Measurements from ENCODE around the gene ZIK1. TPM values are rescaled to one million over a fixed set of nuclear protein-coding genes. Genes with fewer than 3 reads are reported as not detected.

The ZIK1 gene
- total RNA-seq, 1 experiment from 2014 or later = not detected

DNA sequence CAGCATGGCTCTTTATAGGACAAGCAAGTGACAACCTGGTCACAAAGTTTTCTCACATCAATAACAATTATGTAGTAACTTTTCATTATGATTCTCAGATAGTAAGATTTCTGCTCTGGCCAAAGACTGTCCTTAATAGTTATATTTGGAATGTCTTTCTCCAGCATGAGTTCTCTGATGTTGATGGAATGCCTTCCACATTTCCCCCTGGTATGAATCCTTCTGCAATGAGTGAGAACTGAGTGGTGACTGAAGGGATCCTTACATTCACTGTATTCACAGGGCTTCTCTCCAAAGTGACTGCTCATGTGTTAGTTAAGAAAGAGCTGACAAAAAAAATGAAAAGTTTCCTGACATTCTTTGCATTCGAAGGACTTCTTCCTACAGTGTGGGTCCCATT, 37.4 kb upstream of the ZIK1 start:
- H3K27ac ChIP-seq (ENCODE audit: low read length) = no peak overlapping the region
- no peak for DNase-seq (ENCODE audit: low read depth, low spot score)
- POLR2A ChIA-PET = no interaction called here
- H3K36me3 ChIP-seq (ENCODE audit: control insufficient read depth, insufficient read depth, low read length) = peaks cover 3% of the 10 kb centered on the region; the same call in 1 of the 2 replicates
- TF ChIP-seq POLR2AphosphoS5 (IDR thresholded peaks at IDR 0.05; ENCODE audit: low read depth, low read length) (no peak), CTCF (IDR thresholded peaks at IDR 0.05) (no peak), TCF7L2 (IDR thresholded peaks at IDR 0.05; ENCODE audit: low read depth, low read length) (no peak), SIN3A (IDR thresholded peaks at IDR 0.05; ENCODE audit: borderline replicate concordance, insufficient read depth, low read depth, low read length) (no peak)
- TF ChIP-seq, protein P1, sequence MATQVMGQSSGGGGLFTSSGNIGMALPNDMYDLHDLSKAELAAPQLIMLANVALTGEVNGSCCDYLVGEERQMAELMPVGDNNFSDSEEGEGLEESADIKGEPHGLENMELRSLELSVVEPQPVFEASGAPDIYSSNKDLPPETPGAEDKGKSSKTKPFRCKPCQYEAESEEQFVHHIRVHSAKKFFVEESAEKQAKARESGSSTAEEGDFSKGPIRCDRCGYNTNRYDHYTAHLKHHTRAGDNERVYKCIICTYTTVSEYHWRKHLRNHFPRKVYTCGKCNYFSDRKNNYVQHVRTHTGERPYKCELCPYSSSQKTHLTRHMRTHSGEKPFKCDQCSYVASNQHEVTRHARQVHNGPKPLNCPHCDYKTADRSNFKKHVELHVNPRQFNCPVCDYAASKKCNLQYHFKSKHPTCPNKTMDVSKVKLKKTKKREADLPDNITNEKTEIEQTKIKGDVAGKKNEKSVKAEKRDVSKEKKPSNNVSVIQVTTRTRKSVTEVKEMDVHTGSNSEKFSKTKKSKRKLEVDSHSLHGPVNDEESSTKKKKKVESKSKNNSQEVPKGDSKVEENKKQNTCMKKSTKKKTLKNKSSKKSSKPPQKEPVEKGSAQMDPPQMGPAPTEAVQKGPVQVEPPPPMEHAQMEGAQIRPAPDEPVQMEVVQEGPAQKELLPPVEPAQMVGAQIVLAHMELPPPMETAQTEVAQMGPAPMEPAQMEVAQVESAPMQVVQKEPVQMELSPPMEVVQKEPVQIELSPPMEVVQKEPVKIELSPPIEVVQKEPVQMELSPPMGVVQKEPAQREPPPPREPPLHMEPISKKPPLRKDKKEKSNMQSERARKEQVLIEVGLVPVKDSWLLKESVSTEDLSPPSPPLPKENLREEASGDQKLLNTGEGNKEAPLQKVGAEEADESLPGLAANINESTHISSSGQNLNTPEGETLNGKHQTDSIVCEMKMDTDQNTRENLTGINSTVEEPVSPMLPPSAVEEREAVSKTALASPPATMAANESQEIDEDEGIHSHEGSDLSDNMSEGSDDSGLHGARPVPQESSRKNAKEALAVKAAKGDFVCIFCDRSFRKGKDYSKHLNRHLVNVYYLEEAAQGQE (IDR thresholded peaks at IDR 0.05; ENCODE audit: insufficient read depth in 1 of 2, low read depth in 2 of 2, low read length in 1 of 2) = no peak
- no TSS peak for BruUV-seq (replicated peaks)
- in situ Hi-C loops (cut with HindIII; ENCODE audit: low pct_unique_long_range_greater_than_20kb, low sequenced_read_pairs) (no loop called here), intact Hi-C loops (cut with micrococcal nuclease; ENCODE audit: unreplicated experiment) (no loop called here)
- CTCF ChIA-PET = no interaction called here
- no peaks in the 10 kb centered on the region for H3K27me3 ChIP-seq (ENCODE audit: control insufficient read depth, insufficient read depth, low read length)
- no peak for ATAC-seq
- peaks cover 79% of the 10 kb centered on the region for H3K9me3 ChIP-seq (ENCODE audit: control insufficient read depth, insufficient read depth, low read depth, low read length)
- H3K4me1 ChIP-seq (ENCODE audit: control insufficient read depth, insufficient read depth, low read length) = no peaks in the 10 kb centered on the region
- no peak overlapping the region for H3K4me3 ChIP-seq (ENCODE audit: low read depth in 2 of 2, low read length in 2 of 2)

DNA sequence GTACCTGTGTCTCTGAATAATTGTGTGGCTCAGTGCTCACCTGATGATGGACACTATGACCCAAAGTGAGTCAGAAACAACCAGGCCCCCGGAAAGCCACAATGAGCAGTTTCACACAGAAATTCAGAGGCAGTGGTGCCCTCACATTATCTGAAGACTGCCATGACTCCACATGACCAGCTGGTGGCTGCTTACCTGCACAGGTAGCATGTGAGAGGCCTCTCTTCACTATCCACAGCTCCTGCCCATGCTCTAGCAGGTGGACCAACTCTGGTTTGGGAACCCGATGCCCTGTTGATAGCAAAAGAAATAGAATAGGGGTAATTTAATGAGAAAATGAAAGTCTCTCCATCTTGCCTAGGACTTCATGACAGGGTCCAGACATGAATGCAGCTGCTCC, 31.5 kb upstream of the ZIK1 start:
- no peaks in the 10 kb centered on the region for H3K4me1 ChIP-seq (ENCODE audit: control insufficient read depth, insufficient read depth, low read length)
- ChIA-PET POLR2A (no interaction called here), CTCF (no interaction called here)
- no peaks in the 10 kb centered on the region for H3K27me3 ChIP-seq (ENCODE audit: control insufficient read depth, insufficient read depth, low read length)
- no TSS peak for BruUV-seq (replicated peaks)
- no peak overlapping the region for H3K4me3 ChIP-seq (ENCODE audit: low read depth in 2 of 2, low read length in 2 of 2)
- DNase-seq (ENCODE audit: low read depth, low spot score) (no peak), ATAC-seq (no peak)
- H3K36me3 ChIP-seq (ENCODE audit: control insufficient read depth, insufficient read depth, low read length) = peaks cover 8% of the 10 kb centered on the region
- in situ Hi-C loops (cut with HindIII; ENCODE audit: low pct_unique_long_range_greater_than_20kb, low sequenced_read_pairs) = no loop called here
- intact Hi-C loops (cut with micrococcal nuclease; ENCODE audit: unreplicated experiment) = no loop called here
- H3K27ac ChIP-seq (ENCODE audit: low read length) = no peak overlapping the region
- H3K9me3 ChIP-seq (ENCODE audit: control insufficient read depth, insufficient read depth, low read depth, low read length) = peaks cover 28% of the 10 kb centered on the region
- TF ChIP-seq CTCF (IDR thresholded peaks at IDR 0.05) = no peak
- no peak for TF ChIP-seq POLR2AphosphoS5 (IDR thresholded peaks at IDR 0.05; ENCODE audit: low read depth, low read length)
- no peak for TF ChIP-seq TCF7L2 (IDR thresholded peaks at IDR 0.05; ENCODE audit: low read depth, low read length)
- TF ChIP-seq, protein P1 (IDR thresholded peaks at IDR 0.05; ENCODE audit: insufficient read depth in 1 of 2, low read depth in 2 of 2, low read length in 1 of 2) = no peak
- no peak for TF ChIP-seq SIN3A (IDR thresholded peaks at IDR 0.05; ENCODE audit: borderline replicate concordance, insufficient read depth, low read depth, low read length)
